ENCODE data around the gene SHC3. TPM values are rescaled to one million over a fixed set of nuclear protein-coding genes. Genes with fewer than 3 reads are reported as not detected.

The SHC3 gene
- polyA plus RNA-seq, 1 donor = 0.61 TPM

DNA sequence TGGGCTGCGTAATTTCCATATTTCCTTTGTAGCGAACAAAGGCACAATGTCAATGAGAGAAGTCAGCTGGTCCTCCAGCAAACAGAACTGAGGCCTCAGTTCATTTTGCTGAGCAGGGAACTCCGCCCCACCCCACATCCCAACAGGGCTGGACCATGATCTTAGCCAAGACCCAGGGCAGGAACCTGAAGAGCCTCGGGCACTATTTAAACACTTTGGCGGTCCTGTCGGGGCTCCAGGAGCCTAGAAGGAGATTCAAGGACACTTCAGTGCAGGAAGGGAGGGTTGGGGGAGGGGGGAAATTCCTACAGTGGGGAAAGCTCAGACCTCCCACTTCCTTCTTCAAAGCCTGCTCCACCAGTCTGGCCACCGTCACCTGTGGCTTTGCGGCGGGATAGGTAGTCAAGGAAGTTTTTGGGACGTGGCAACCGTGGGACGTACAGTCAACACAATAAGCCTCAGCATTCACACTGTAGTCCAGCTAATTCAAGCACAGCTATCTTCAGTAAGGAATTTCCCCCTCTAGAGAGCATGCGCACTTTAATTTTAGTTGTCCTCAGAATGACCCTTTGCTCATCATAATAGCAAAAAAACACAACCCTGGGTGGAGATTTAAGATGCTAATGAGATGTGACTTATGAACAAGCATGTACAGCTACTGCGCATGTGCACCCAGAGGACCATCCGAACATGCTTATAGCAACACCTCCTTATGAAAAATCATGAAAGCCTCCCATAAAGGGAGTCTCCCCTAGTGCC lies 156.4 kb downstream of the SHC3 start:
- no peak for DNase-seq (ENCODE audit: low read depth)

- no peak for DNase-seq (ENCODE audit: low read depth)
These were observed 157.3 kb downstream of the SHC3 start for GRCh38 chr9:89021154-89021803.

- DNase-seq (ENCODE audit: low read depth) = no peak
These were observed 157.9 kb downstream of the SHC3 start for GRCh38 chr9:89020754-89021153.

DNA sequence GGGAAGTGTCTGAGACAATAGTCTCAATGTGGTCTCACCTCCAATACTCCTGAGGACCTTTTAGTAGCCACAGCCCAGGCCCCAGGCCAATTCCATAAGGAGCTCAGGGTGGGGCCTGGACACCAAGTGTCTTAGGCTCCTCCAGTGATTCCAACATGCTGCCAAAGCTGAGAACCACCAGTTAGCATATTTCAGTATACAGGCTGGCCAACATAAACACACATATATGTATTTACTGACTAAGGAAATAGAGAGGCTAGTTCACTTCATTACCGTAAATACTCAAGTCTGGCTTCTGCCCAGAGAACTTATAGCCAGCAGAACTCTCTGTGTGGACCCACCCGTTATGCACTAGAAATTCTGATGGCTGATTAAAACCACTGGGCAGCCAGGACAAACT lies 163.3 kb downstream of the SHC3 start:
- DNase-seq (ENCODE audit: low read depth) = no peak

DNA sequence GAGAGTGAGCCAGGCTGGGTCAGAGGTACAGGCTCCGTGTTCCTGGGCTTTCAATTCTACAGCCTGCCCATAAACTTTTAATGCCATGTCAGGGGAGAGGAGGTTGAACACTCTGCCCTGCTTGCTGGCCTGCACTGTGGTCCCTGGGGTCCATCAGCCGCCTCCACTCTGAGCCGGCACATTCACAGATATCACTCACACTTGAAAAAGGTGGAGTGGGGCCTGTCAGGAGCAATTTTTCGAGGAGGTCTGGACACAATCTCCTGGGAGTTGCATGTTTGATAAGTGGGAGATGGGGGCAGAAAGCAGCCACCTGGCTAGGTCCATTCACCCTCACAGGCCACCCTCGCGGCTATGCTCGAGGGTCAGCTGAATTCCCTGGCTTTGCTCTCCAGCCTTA lies 164.5 kb downstream of the SHC3 start:
- DNase-seq (ENCODE audit: low read depth) = no peak

DNA sequence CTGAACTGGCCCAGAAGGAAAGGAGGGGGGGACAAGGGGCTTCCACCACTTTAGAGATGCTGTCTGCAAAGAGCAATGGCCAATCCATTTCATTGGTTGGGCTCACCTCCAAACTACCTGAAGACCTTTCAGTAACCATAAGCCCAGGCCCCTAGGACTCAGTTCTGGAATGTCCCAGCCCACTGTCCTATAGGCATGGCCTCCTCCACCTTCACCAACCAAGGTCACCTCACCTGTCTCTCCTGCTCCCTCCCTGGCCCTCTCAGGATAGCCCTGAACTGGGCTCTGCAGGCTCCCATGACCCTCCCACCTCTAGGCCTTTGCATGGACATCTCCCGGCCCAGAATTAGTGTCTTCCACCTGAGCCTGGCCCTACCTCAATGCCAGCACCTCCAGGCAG lies 165.0 kb downstream of the SHC3 start:
- DNase-seq (ENCODE audit: low read depth) = no peak

GRCh38 chr9:89012294-89013042 lies 166.2 kb downstream of the SHC3 start:
- no peak for DNase-seq (ENCODE audit: low read depth)

- DNase-seq (ENCODE audit: low read depth) = no peak
These were observed 166.9 kb downstream of the SHC3 start for GRCh38 chr9:89011683-89012082.

GRCh38 chr9:89010526-89011111 lies 168.0 kb downstream of the SHC3 start:
- no peak for DNase-seq (ENCODE audit: low read depth)

GRCh38 chr9:89010056-89010455 lies 168.6 kb downstream of the SHC3 start:
- no peak for DNase-seq (ENCODE audit: low read depth)

GRCh38 chr9:89009546-89009840 lies 169.1 kb downstream of the SHC3 start:
- no peak for DNase-seq (ENCODE audit: low read depth)

- DNase-seq (ENCODE audit: low read depth) = no peak
These were observed 169.7 kb downstream of the SHC3 start for GRCh38 chr9:89008744-89009545.

GRCh38 chr9:89008055-89008743 lies 170.4 kb downstream of the SHC3 start:
- DNase-seq (ENCODE audit: low read depth) = no peak

GRCh38 chr9:89006996-89007967 lies 171.3 kb downstream of the SHC3 start:
- no peak for DNase-seq (ENCODE audit: low read depth)

- DNase-seq (ENCODE audit: low read depth) = no peak
These were observed 172.4 kb downstream of the SHC3 start for GRCh38 chr9:89006267-89006666.

DNA sequence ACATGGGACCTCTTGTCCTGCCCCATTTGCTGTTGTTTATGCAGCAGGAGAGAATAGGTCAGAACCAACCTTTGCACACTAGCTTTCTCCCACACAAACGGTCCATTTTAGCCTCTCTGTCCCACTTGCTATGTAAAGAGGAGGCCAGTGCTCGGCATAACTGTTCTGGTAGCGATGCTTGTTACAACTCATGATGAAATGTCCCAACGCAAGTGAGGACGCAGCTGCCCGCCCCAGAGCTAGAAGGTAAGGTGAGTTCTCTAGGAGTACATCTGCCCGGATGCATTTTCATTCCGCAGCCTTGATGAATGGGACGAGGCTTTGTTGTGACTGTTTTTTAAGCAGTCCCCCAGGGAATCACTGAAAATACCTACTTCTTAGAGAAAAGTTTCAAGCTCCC lies 173.3 kb downstream of the SHC3 start:
- DNase-seq (ENCODE audit: low read depth) = no peak

DNA sequence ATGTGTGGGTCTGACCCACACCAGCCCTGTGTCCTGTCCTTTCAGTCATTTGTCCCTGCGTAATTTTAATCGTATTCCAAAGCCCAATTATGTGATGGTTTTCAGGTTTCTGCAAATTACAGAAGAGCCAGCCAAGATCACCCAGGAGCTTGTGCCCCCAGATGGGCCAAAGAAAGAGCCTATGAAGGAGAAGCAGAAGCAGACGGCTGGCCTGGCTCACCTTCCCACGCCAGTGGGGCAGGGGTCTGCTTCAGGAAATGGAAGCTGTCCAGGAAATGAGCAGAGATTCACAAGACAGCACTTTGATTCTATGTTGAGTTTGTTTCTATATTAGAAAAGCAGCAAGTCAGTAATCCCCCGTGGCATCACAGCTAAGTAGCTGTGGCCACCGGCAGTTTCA lies 175.6 kb downstream of the SHC3 start:
- DNase-seq (ENCODE audit: low read depth) = no peak

DNA sequence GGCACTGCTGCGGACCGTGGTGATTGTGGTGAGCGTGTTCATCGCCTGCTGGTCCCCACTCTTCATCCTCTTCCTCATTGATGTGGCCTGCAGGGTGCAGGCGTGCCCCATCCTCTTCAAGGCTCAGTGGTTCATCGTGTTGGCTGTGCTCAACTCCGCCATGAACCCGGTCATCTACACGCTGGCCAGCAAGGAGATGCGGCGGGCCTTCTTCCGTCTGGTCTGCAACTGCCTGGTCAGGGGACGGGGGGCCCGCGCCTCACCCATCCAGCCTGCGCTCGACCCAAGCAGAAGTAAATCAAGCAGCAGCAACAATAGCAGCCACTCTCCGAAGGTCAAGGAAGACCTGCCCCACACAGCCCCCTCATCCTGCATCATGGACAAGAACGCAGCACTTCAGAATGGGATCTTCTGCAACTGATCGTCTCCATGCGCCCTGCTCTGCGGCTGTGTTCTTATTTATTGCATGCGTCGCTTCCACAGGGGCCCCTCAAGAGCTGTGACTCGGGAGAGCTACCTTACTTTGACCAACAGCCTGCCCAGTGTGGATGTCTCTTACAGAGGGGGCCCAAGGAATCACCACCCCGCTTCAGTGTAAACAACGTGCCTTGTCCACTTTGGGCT lies 176.6 kb downstream of the SHC3 start:
- no peak for DNase-seq (ENCODE audit: low read depth)

All from forelimb muscle (tissue), 1 donor.